Thyroid gland (tissue), 4 donors: Measurements from ENCODE around the gene SPR.

Experiments used
- CTCF ChIP-seq, 6 experiments: fragments of 200-600 bp in 3 of 6; fragments of 450-650 bp in 3 of 6; sonication (generic) in 3 of 6; IDR thresholded peaks; one replicate each; pipeline ENCODE4 v1.5.1; 2016 to 2019; ENCODE audit warnings: antibody characterized with exemption in 6 of 6, mild to moderate bottlenecking in 2 of 6, inconsistent platforms in 1 of 6, moderate library complexity in 1 of 6
- POLR2A ChIP-seq, 2 donors: fragments of 450-650 bp; IDR thresholded peaks; one replicate each; pipeline ENCODE4 v1.6.1; 2017; ENCODE audit warnings: antibody characterized with exemption in 2 of 2, mild to moderate bottlenecking in 2 of 2, moderate library complexity in 1 of 2

- no peak for TF ChIP-seq CTCF (IDR thresholded peaks at IDR 0.05)
- no peak for TF ChIP-seq POLR2A (IDR thresholded peaks at IDR 0.05)
Measured at GRCh38 chr2:72849138-72849462, 38.1 kb upstream of the SPR start.
